GM13977 (cell line): Measurements from ENCODE around the gene TGFB2.

Experiments
- DNase-seq: peaks from one replicate; pipeline ENCODE4 v3.0.0; 2012; ENCODE audit warnings: low spot score
- CTCF ChIP-seq: IDR thresholded peaks from 2 replicates; pipeline ENCODE4 v1.5.1; 2012; ENCODE audit warnings: mild to moderate bottlenecking, control low read depth; ENCODE audit not compliant: insufficient read depth; ENCODE audit errors: extremely low read depth, missing control alignments
- in situ Hi-C: fragments of 300-500 bp; cut with MboI; formaldehyde crosslinking; loops from one replicate; pipeline ENCODE4 v1.12.0; 2022; ENCODE audit warnings: low sequenced_read_pairs, low pct_unique_long_range_greater_than_20kb, mixed read lengths, inconsistent platforms; ENCODE audit not compliant: unreplicated experiment

TGFB2 gene

DNA sequence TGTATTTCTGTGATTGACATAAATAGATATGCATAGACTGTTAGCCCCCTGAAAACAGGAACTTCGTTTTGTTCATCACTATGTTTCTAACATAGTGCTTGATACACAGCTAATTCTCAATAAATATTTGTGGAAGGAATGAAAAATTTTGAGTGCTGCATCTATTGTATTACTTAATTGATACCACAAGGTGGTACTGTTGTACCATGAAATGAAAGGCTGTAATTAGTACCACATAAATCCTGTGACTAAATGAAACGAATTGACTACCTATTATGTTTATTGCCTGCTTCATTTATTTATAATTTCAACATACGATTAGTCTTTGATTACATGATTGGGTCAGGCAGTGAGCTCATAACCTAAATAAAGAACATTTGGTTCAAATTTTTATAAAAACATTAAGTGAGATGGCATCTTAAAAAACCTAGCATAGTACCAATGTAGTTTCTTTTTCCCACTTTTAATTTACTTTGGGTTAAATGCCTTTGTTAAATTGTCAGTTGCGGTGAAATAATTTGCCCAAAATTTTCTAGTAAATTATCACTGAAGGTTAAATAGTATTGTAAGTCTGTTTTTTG is 15.0 kb upstream of the TGFB2 start:
- in situ Hi-C loops = loop anchor here (25.0 kb wide), 3 partner anchors 857 to 1482 kb away; no protein-coding TSS in a partner anchor

GRCh38 chr1:218332416-218332815 is 12.7 kb upstream of the TGFB2 start:
- in situ Hi-C loops = loop anchor here (25.0 kb wide), 3 partner anchors 855 to 1480 kb away; no protein-coding TSS in a partner anchor
- no peak for DNase-seq
- TF ChIP-seq CTCF = no peak

More for the DNA sequence above, 15.0 kb upstream of the TGFB2 start:
- TF ChIP-seq CTCF = peak; percentile 48
- peak; percentile 52 for DNase-seq

DNA sequence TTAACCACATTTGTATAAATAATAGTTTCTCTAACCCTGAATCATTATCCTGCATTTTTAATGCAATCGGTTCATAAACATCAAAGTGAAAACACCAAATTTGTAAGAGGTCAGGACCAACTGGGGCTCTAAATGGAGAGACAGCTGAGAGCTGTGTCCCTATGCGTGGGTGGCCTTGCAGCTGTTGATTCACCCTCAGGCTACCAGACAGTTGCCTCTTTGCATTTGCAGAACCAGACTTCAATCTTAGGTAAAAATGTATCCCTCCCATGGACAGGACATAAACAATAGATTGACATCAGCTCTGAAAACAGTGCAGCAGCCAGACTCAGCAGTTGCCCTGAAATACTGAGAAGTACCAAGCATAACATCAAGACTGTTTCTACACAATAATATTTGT is 8.8 kb upstream of the TGFB2 start:
- in situ Hi-C loops = loop anchor here (25.0 kb wide), 3 partner anchors 851 to 1476 kb away; no protein-coding TSS in a partner anchor
- DNase-seq = no peak
- TF ChIP-seq CTCF = no peak

DNA sequence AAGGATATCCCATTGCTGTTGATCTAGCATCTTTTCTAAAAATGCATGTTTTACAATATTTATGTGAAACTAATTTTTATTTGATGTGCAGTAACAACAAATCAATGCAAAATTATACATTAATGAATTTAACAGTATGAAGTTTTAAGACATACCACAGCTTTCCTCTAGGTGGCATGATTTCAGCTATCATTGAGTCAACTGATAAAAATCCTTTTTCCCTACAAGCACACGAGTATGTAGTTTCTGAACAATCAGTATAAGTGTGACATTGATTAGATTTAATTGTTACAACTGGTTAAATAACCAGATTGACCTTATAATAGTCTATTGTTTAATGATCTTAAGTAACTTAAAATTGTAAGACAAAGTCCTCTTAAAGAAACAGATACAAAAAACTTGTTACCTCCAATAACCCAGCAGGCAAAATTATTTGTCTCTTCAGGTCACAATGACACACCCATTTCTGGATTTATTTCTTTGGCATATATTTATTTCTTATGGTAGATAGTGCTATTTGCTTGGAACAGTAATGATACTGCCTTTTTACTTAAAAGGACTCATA is 5.8 kb upstream of the TGFB2 start:
- peak; percentile 62 for TF ChIP-seq CTCF
- in situ Hi-C loops = loop anchor here (25.0 kb wide), 3 partner anchors 848 to 1473 kb away; no protein-coding TSS in a partner anchor
- DNase-seq = no peak

DNA sequence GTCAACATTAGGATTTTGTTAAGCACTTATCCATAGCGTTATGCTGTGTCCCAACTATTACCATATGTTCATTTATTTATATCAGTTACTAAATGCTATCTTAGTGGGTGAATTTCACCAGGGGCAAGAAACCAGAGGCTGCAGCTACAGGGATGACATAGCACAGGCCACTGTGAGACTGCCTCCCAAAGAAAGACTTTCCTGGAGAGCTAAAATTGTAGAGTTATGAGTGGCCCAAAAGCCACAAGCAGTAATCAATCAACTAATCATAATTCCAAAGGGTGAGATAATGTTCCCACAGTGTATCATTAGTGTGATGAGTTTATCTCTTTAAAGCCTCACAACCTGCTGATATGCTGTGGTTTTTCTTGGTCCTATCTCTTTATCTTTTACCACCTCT is 3.8 kb upstream of the TGFB2 start:
- in situ Hi-C loops = loop anchor here (25.0 kb wide), 3 partner anchors 846 to 1471 kb away; no protein-coding TSS in a partner anchor
- TF ChIP-seq CTCF = no peak
- no peak for DNase-seq

DNA sequence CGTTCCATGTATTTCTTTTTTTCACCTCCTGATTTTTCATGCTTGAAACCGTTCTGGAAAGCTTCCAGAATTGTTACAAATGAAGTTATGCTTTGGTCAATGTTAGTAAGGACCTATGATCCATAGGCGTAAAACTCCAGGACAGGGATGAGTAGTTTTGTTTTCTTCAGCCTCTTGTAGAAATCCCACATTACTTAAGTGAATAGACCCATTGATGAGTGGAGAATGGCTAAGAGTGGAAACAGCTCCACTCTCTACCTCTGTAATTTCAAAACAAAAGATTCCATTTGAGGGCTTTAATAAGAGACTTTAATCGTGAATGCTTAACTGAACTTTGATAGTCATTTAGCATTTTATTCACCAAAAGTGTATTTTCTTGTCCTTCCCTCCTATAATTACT is 3.0 kb upstream of the TGFB2 start:
- in situ Hi-C loops = loop anchor here (25.0 kb wide), 3 partner anchors 845 to 1470 kb away; no protein-coding TSS in a partner anchor
- DNase-seq = no peak
- TF ChIP-seq CTCF = no peak
